PC-9 (cell line): ENCODE results near the gene CKM. TPM values are rescaled to one million over a fixed set of nuclear protein-coding genes. Genes with fewer than 3 reads are reported as not detected.

Source experiments
- BruUV-seq: library from RNA; stranded (reverse); fragments of 400-500 nt; replicated peaks from 2 replicates; lab custom pipeline; 2021; lab: Mats Ljungman, UMichigan
- CTCF ChIA-PET: fragments of 300-600 bp; sonication (Branson Sonifier 250); formaldehyde crosslinking; loops from one replicate; lab custom pipeline; 2022; ENCODE audit warnings: antibody characterized with exemption; lab: Charles Lee
- POLR2A ChIA-PET: fragments of 300-600 bp; sonication (Branson Sonifier 250); formaldehyde crosslinking; loops from one replicate; lab custom pipeline; 2022; ENCODE audit warnings: antibody characterized with exemption; ENCODE audit not compliant: unreplicated experiment; lab: Charles Lee
- DNase-seq, 2 experiments: peaks; one replicate each; pipeline versions ENCODE4 v3.0.0 to v3.0.0-alpha.2; 2015 to 2022; ENCODE audit warnings: mixed read lengths in 1 of 2
- H2AFZ ChIP-seq: fragments of 200-600 bp; sonication (generic); 2 replicates; pipeline ENCODE4 v1.8.1; 2017; ENCODE audit warnings: antibody characterized with exemption
- H3F3A ChIP-seq: fragments of 200-600 bp; sonication (generic); 2 replicates; pipeline ENCODE4 v1.8.1; 2017; ENCODE audit warnings: antibody characterized with exemption, mild to moderate bottlenecking, low read depth; ENCODE audit not compliant: insufficient read depth
- H3K27ac ChIP-seq: fragments of 200-600 bp; sonication (generic); 2 replicates; pipeline ENCODE4 v1.6.1; 2016; ENCODE audit warnings: mixed run types
- H3K27me3 ChIP-seq: fragments of 200-600 bp; sonication (generic); 2 replicates; pipeline ENCODE4 v1.6.1; 2016; ENCODE audit warnings: low read depth, mixed run types; ENCODE audit not compliant: insufficient read depth
- H3K36me3 ChIP-seq: fragments of 200-600 bp; sonication (generic); 2 replicates; pipeline ENCODE4 v1.6.1; 2016; ENCODE audit warnings: low read depth, mixed run types
- H3K4me1 ChIP-seq: fragments of 200-600 bp; sonication (generic); replicated peaks from 2 replicates; pipeline ENCODE4 v1.6.1; 2016; ENCODE audit warnings: mixed run types; ENCODE audit not compliant: insufficient read depth
- H3K4me2 ChIP-seq: fragments of 200-600 bp; sonication (generic); 2 replicates; pipeline ENCODE4 v1.6.1; 2017; ENCODE audit warnings: mixed run types
- H3K4me3 ChIP-seq: fragments of 200-600 bp; sonication (generic); 2 replicates; pipeline ENCODE4 v1.6.1; 2016; ENCODE audit warnings: mixed run types
- H3K79me2 ChIP-seq: fragments of 200-600 bp; sonication (generic); 2 replicates; pipeline ENCODE4 v1.6.1; 2017; ENCODE audit warnings: low read depth, mixed run types
- H3K9me2 ChIP-seq: fragments of 200-600 bp; sonication (generic); 2 replicates; pipeline ENCODE4 v1.8.1; 2017; ENCODE audit warnings: mild to moderate bottlenecking; ENCODE audit not compliant: insufficient read depth
- H3K9me3 ChIP-seq: fragments of 200-600 bp; sonication (generic); 2 replicates; pipeline ENCODE4 v1.8.1; 2016; ENCODE audit warnings: low read depth; ENCODE audit not compliant: insufficient read depth
- H4K20me1 ChIP-seq: fragments of 200-600 bp; sonication (generic); 2 replicates; pipeline ENCODE4 v1.8.1; 2017; ENCODE audit not compliant: insufficient read depth
- CTCF ChIP-seq: fragments of 200-600 bp; sonication (generic); conservative IDR thresholded peaks from 2 replicates; pipeline ENCODE4 v1.6.1; 2017; ENCODE audit warnings: mixed run types, antibody characterized with exemption, mild to moderate bottlenecking, moderate library complexity
- EZH2 ChIP-seq: fragments of 200-600 bp; sonication (generic); IDR thresholded peaks from 2 replicates; pipeline ENCODE4 v1.8.0; 2017; ENCODE audit warnings: antibody characterized with exemption, low read depth
- intact Hi-C: fragments of 100-400 bp; cut with micrococcal nuclease; formaldehyde crosslinking; loops from one replicate; pipeline ENCODE4 v1.10.0; 2022; ENCODE audit not compliant: unreplicated experiment
- total RNA-seq: library from RNA; stranded (reverse); gene quantifications from 2 replicates; pipeline ENCODE4 v1.2.3, GENCODE V29; 2021

The CKM gene
- total RNA-seq, 1 experiment from 2014 or later = not detected

DNA sequence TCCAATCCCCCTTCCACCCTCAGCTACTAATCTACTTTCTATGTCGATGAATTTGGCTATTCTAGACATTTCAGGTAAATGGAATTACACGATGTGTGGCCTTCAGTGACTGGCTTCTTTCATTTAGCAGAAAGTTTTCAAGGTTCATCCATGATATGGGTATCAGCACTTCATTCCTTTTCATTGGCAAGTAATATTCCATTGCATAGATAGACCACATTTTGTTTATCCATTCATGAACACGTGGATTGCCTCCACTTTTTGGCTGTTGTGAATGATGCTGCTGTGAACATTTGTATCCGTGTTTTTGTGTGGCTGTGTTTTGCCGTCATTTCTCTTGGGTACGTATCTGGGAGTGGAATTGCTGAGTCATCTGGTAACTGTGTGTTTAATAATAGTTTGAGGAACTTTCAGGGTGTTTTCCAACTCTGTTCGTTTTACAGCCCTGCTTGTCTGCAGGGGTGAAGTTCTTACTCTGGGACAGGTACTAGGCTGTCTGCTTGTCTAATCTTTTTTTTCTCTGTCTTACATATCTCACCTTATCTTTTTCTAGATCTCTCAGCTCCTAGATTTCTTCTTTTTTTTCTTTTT is 39.1 kb downstream of the CKM start:
- Histone ChIP-seq H3K9me2 (no peaks in the 10 kb centered on the region), H3K4me1 (no peaks in the 10 kb centered on the region), H3K9me3 (no peaks in the 10 kb centered on the region), H3K79me2 (no peaks in the 10 kb centered on the region), H2AFZ (no peak overlapping the region), H3K27me3 (no peaks in the 10 kb centered on the region), H3K27ac (no peak overlapping the region), H3K4me2 (no peak overlapping the region), H3K36me3 (no peaks in the 10 kb centered on the region), H3F3A (no peaks in the 10 kb centered on the region; the same call in none of the 2 replicates), H4K20me1 (no peaks in the 10 kb centered on the region), H3K4me3 (no peak overlapping the region)
- ChIA-PET CTCF (interaction anchor here (0.6 kb wide), 1 partner anchor 119 kb away, joined by 7 read pairs; no protein-coding TSS in a partner anchor), POLR2A (no interaction called here)
- TF ChIP-seq CTCF (no peak), EZH2 (no peak)
- DNase-seq = no peak
- intact Hi-C loops = no loop called here
- BruUV-seq = no TSS peak

DNA sequence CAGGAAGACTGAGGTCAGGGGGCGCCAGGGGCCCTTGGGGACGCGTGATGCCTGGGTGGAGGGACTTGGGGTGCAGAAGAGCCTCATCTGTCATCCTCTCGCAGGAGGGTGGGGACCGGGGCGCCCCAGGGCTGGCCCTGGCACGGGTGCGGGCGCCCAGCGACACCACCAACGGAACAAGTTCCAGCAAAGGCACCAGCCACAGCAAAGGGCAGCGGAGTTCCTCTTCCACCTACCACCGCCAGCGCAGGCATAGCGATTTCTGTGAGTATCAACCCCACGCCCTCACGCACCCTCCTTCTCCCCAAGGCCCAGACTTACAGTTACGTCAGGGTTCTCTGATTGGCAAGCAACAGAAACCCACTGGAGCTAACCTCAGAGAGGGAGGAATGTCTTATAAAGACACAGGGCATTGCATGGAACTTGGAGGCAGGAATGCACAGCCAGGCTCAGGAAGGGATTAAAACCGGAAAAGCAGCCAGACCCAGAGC is 42.2 kb downstream of the CKM start:
- intact Hi-C loops = no loop called here
- CTCF ChIA-PET = no interaction called here
- Histone ChIP-seq H3K27ac (no peak overlapping the region), H3K36me3 (no peaks in the 10 kb centered on the region), H3K27me3 (no peaks in the 10 kb centered on the region), H4K20me1 (no peaks in the 10 kb centered on the region), H3K4me1 (no peaks in the 10 kb centered on the region), H3F3A (no peaks in the 10 kb centered on the region; the same call in none of the 2 replicates), H3K9me3 (no peaks in the 10 kb centered on the region), H3K4me3 (no peak overlapping the region), H3K79me2 (no peaks in the 10 kb centered on the region), H2AFZ (no peak overlapping the region), H3K4me2 (no peak overlapping the region), H3K9me2 (no peaks in the 10 kb centered on the region)
- no peak for TF ChIP-seq EZH2
- no peak for TF ChIP-seq CTCF
- POLR2A ChIA-PET = no interaction called here
- BruUV-seq = no TSS peak
- DNase-seq = no peak

DNA sequence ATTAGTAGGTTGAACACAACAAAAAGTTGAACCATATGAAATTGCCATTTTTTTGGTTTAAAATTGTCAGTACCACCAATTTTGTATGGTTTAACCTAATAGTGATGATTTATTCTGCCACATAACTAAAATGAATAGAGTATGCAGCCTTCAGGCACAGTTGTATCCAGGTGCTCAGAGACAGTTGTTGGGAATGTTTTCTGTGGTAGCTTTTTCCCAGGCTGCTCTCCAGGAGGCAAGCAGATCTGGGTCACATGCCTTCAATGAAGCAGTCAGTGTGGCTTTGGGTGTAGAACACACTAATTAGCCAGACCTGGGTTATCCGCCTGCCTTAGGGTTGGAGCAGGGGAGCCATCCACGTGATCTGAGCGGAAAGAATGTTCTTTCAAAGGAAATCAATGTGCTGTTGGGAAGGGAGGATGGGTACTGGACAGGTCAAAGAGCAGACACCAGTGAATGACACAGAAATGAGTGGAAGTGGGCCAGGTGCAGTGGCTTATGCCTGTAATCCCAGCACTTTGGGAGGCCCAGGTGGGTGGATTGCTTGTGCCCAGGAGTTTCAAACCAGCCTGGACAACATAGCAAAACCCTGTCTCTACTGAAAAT is 43.0 kb downstream of the CKM start:
- no peak overlapping the region for H3K4me2 ChIP-seq
- H3K36me3 ChIP-seq = no peaks in the 10 kb centered on the region
- intact Hi-C loops = no loop called here
- CTCF ChIA-PET = no interaction called here
- no peaks in the 10 kb centered on the region for H3K9me2 ChIP-seq
- no peaks in the 10 kb centered on the region; the same call in none of the 2 replicates for H3F3A ChIP-seq
- no TSS peak for BruUV-seq
- H3K27me3 ChIP-seq = no peaks in the 10 kb centered on the region
- H3K4me3 ChIP-seq = no peak overlapping the region
- no peaks in the 10 kb centered on the region for H3K4me1 ChIP-seq
- H3K79me2 ChIP-seq = no peaks in the 10 kb centered on the region
- POLR2A ChIA-PET = no interaction called here
- no peak overlapping the region for H3K27ac ChIP-seq
- no peak for DNase-seq
- no peaks in the 10 kb centered on the region for H4K20me1 ChIP-seq
- TF ChIP-seq CTCF (no peak), EZH2 (no peak)
- no peak overlapping the region for H2AFZ ChIP-seq
- H3K9me3 ChIP-seq = no peaks in the 10 kb centered on the region
